Prostate gland (tissue), 2 donors: ENCODE results near the gene ZNF674.

ENCODE experiments used
- CTCF ChIP-seq, 4 experiments: fragments of 200-600 bp in 2 of 4; fragments of 450-650 bp in 2 of 4; sonication (generic) in 2 of 4; IDR thresholded peaks; 1 replicate in 3 of 4; 2 replicates in 1 of 4; pipeline ENCODE4 v1.5.1; 2016 to 2019; ENCODE audit warnings: antibody characterized with exemption in 4 of 4, mild to moderate bottlenecking in 2 of 4, moderate library complexity in 2 of 4
- POLR2A ChIP-seq: fragments of 450-650 bp; IDR thresholded peaks from one replicate; pipeline ENCODE4 v1.6.1; 2016; ENCODE audit warnings: antibody characterized with exemption, mild to moderate bottlenecking

- TF ChIP-seq CTCF (IDR thresholded peaks at IDR 0.05), result no peak
- no peak for TF ChIP-seq POLR2A
Measured at GRCh38 chrX:46547857-46548256, 2.6 kb upstream of the ZNF674 start.
